ENCODE measurements around the gene RGL1.
A peak's percentile ranks its signal among the peaks of the same experiment; 100 is the strongest.

RGL1 gene

GRCh38 chr1:183893561-183894289 lies 88.8 kb downstream of the RGL1 start:
- peaks cover 12% of the 10 kb centered on the region for H3K4me1 Mint-ChIP-seq
- H3K4me3 Mint-ChIP-seq = no peak overlapping the region
- H3K9me3 Mint-ChIP-seq = no peaks in the 10 kb centered on the region
- no peaks in the 10 kb centered on the region for H3K36me3 Mint-ChIP-seq (ENCODE audit: insufficient read depth)
- ATAC-seq (replicated peaks; ENCODE audit: extremely low read depth, poor library complexity, severe bottlenecking) (no peak), DNase-seq (ENCODE audit: low spot score in 2 of 2) (no peak)
- H3K27me3 Mint-ChIP-seq = no peaks in the 10 kb centered on the region
- no peak overlapping the region for H3K27ac Mint-ChIP-seq (ENCODE audit: low read depth)

GRCh38 chr1:183894290-183894565 lies 89.3 kb downstream of the RGL1 start:
- no peak overlapping the region for H3K4me3 Mint-ChIP-seq
- no peaks in the 10 kb centered on the region for H3K36me3 Mint-ChIP-seq (ENCODE audit: insufficient read depth)
- H3K27ac Mint-ChIP-seq (ENCODE audit: low read depth) = no peak overlapping the region
- no peak for DNase-seq (ENCODE audit: low spot score in 2 of 2)
- no peaks in the 10 kb centered on the region for H3K27me3 Mint-ChIP-seq
- H3K4me1 Mint-ChIP-seq = peaks cover 7% of the 10 kb centered on the region
- no peaks in the 10 kb centered on the region for H3K9me3 Mint-ChIP-seq
- ATAC-seq (replicated peaks; ENCODE audit: extremely low read depth, poor library complexity, severe bottlenecking) = no peak

- Mint-ChIP-seq H3K27ac (ENCODE audit: low read depth) (no peak overlapping the region), H3K4me1 (no peaks in the 10 kb centered on the region), H3K9me3 (no peaks in the 10 kb centered on the region), H3K27me3 (no peaks in the 10 kb centered on the region), H3K36me3 (ENCODE audit: insufficient read depth) (no peaks in the 10 kb centered on the region), H3K4me3 (no peak overlapping the region)
- ATAC-seq (replicated peaks; ENCODE audit: extremely low read depth, poor library complexity, severe bottlenecking) (no peak), DNase-seq (ENCODE audit: low spot score in 2 of 2) (no peak)
Observed at GRCh38 chr1:183896466-183897048, 91.6 kb downstream of the RGL1 start.

- no peaks in the 10 kb centered on the region for H3K9me3 Mint-ChIP-seq
- H3K36me3 Mint-ChIP-seq (ENCODE audit: insufficient read depth) = no peaks in the 10 kb centered on the region
- no peaks in the 10 kb centered on the region for H3K27me3 Mint-ChIP-seq
- H3K4me3 Mint-ChIP-seq = no peak overlapping the region
- ATAC-seq (replicated peaks; ENCODE audit: extremely low read depth, poor library complexity, severe bottlenecking) (no peak), DNase-seq (ENCODE audit: low spot score in 2 of 2) (no peak)
- H3K4me1 Mint-ChIP-seq = no peaks in the 10 kb centered on the region
- peak overlapping the region; percentile 29 for H3K27ac Mint-ChIP-seq (ENCODE audit: low read depth)
Observed at GRCh38 chr1:183898001-183898396, 93.1 kb downstream of the RGL1 start.

GRCh38 chr1:183898610-183899009 lies 93.7 kb downstream of the RGL1 start:
- Mint-ChIP-seq H3K9me3 (no peaks in the 10 kb centered on the region), H3K4me1 (no peaks in the 10 kb centered on the region), H3K27me3 (no peaks in the 10 kb centered on the region), H3K36me3 (ENCODE audit: insufficient read depth) (no peaks in the 10 kb centered on the region), H3K27ac (ENCODE audit: low read depth) (no peak overlapping the region), H3K4me3 (no peak overlapping the region)
- ATAC-seq (replicated peaks; ENCODE audit: extremely low read depth, poor library complexity, severe bottlenecking) = no peak
- DNase-seq (ENCODE audit: low spot score in 2 of 2) = no peak

- ATAC-seq (replicated peaks; ENCODE audit: extremely low read depth, poor library complexity, severe bottlenecking) = no peak
Observed at GRCh38 chr1:183901748-183902330, 96.9 kb downstream of the RGL1 start.

GRCh38 chr1:183903101-183903500 lies 98.2 kb downstream of the RGL1 start:
- H3K4me3 Mint-ChIP-seq = no peak overlapping the region
- H3K4me1 Mint-ChIP-seq = no peaks in the 10 kb centered on the region
- no peaks in the 10 kb centered on the region for H3K27me3 Mint-ChIP-seq

More at GRCh38 chr1:183901748-183902330, 96.9 kb downstream of the RGL1 start:
- no peak overlapping the region for H3K27ac Mint-ChIP-seq (ENCODE audit: low read depth)
- H3K27me3 Mint-ChIP-seq = no peaks in the 10 kb centered on the region
- DNase-seq (ENCODE audit: low spot score in 2 of 2) = no peak
- no peaks in the 10 kb centered on the region for H3K4me1 Mint-ChIP-seq
- H3K9me3 Mint-ChIP-seq = no peaks in the 10 kb centered on the region
- H3K4me3 Mint-ChIP-seq = no peak overlapping the region
- H3K36me3 Mint-ChIP-seq (ENCODE audit: insufficient read depth) = peaks cover 2% of the 10 kb centered on the region

GRCh38 chr1:183905508-183906113 lies 100.7 kb downstream of the RGL1 start:
- Mint-ChIP-seq H3K36me3 (ENCODE audit: insufficient read depth) (peaks cover 3% of the 10 kb centered on the region), H3K27ac (ENCODE audit: low read depth) (no peak overlapping the region), H3K9me3 (no peaks in the 10 kb centered on the region), H3K4me1 (no peaks in the 10 kb centered on the region), H3K27me3 (no peaks in the 10 kb centered on the region), H3K4me3 (no peak overlapping the region)
- DNase-seq (ENCODE audit: low spot score in 2 of 2) (no peak), ATAC-seq (replicated peaks; ENCODE audit: extremely low read depth, poor library complexity, severe bottlenecking) (no peak)

More at GRCh38 chr1:183903101-183903500, 98.2 kb downstream of the RGL1 start:
- Mint-ChIP-seq H3K27ac (ENCODE audit: low read depth) (no peak overlapping the region), H3K9me3 (no peaks in the 10 kb centered on the region), H3K36me3 (ENCODE audit: insufficient read depth) (peaks cover 2% of the 10 kb centered on the region)
- ATAC-seq (replicated peaks; ENCODE audit: extremely low read depth, poor library complexity, severe bottlenecking) = no peak
- no peak for DNase-seq (ENCODE audit: low spot score in 2 of 2)

GRCh38 chr1:183907070-183907469 lies 102.2 kb downstream of the RGL1 start:
- ATAC-seq (replicated peaks; ENCODE audit: extremely low read depth, poor library complexity, severe bottlenecking) (no peak), DNase-seq (ENCODE audit: low spot score in 2 of 2) (no peak)
- Mint-ChIP-seq H3K9me3 (no peaks in the 10 kb centered on the region), H3K4me3 (no peak overlapping the region), H3K27me3 (no peaks in the 10 kb centered on the region), H3K36me3 (ENCODE audit: insufficient read depth) (peaks cover 3% of the 10 kb centered on the region), H3K4me1 (no peaks in the 10 kb centered on the region), H3K27ac (ENCODE audit: low read depth) (no peak overlapping the region)

- DNase-seq (ENCODE audit: low spot score in 2 of 2) = no peak
- Mint-ChIP-seq H3K36me3 (ENCODE audit: insufficient read depth) (peaks cover 6% of the 10 kb centered on the region), H3K9me3 (no peaks in the 10 kb centered on the region), H3K27ac (ENCODE audit: low read depth) (no peak overlapping the region), H3K4me1 (no peaks in the 10 kb centered on the region), H3K27me3 (no peaks in the 10 kb centered on the region), H3K4me3 (no peak overlapping the region)
- ATAC-seq (replicated peaks; ENCODE audit: extremely low read depth, poor library complexity, severe bottlenecking) = no peak
Observed at GRCh38 chr1:183908079-183908478, 103.2 kb downstream of the RGL1 start.

- H3K9me3 Mint-ChIP-seq = no peaks in the 10 kb centered on the region
- H3K36me3 Mint-ChIP-seq (ENCODE audit: insufficient read depth) = peaks cover 5% of the 10 kb centered on the region
- H3K4me1 Mint-ChIP-seq = no peaks in the 10 kb centered on the region
- peak overlapping the region; percentile 29 for H3K27ac Mint-ChIP-seq (ENCODE audit: low read depth)
- no peak overlapping the region for H3K4me3 Mint-ChIP-seq
- DNase-seq (ENCODE audit: low spot score in 2 of 2) (no peak), ATAC-seq (replicated peaks; ENCODE audit: extremely low read depth, poor library complexity, severe bottlenecking) (no peak)
- no peaks in the 10 kb centered on the region for H3K27me3 Mint-ChIP-seq
Observed at GRCh38 chr1:183909672-183910071, 104.8 kb downstream of the RGL1 start.

GRCh38 chr1:183910845-183911244 lies 105.9 kb downstream of the RGL1 start:
- Mint-ChIP-seq H3K27ac (ENCODE audit: low read depth) (peak overlapping the region; percentile 1), H3K4me3 (no peak overlapping the region), H3K36me3 (ENCODE audit: insufficient read depth) (peaks cover 4% of the 10 kb centered on the region), H3K27me3 (no peaks in the 10 kb centered on the region), H3K4me1 (peaks cover 4% of the 10 kb centered on the region), H3K9me3 (no peaks in the 10 kb centered on the region)
- ATAC-seq (replicated peaks; ENCODE audit: extremely low read depth, poor library complexity, severe bottlenecking) (no peak), DNase-seq (ENCODE audit: low spot score in 2 of 2) (no peak)

GRCh38 chr1:183911285-183911684 lies 106.4 kb downstream of the RGL1 start:
- H3K27me3 Mint-ChIP-seq = no peaks in the 10 kb centered on the region
- DNase-seq (ENCODE audit: low spot score in 2 of 2) (no peak), ATAC-seq (replicated peaks; ENCODE audit: extremely low read depth, poor library complexity, severe bottlenecking) (no peak)
- no peaks in the 10 kb centered on the region for H3K9me3 Mint-ChIP-seq
- H3K4me3 Mint-ChIP-seq = no peak overlapping the region
- H3K27ac Mint-ChIP-seq (ENCODE audit: low read depth) = no peak overlapping the region
- peaks cover 8% of the 10 kb centered on the region for H3K4me1 Mint-ChIP-seq
- peaks cover 5% of the 10 kb centered on the region for H3K36me3 Mint-ChIP-seq (ENCODE audit: insufficient read depth)

Measured in central memory CD8-positive, alpha-beta T cell (primary cell).